ENCODE measurements around the gene PCNT. TPM values are rescaled to one million over a fixed set of nuclear protein-coding genes. Genes with fewer than 3 reads are reported as not detected.
A peak's percentile ranks its signal among the peaks of the same experiment; 100 is the strongest.
"Not testable (repeated sequence)": the region's sequence is repeated elsewhere in the genome, so short reads cannot be mapped to it uniquely, and the experiment has no call there.

The PCNT gene
- total RNA-seq, 1 experiment from 2014 or later = 39.6 TPM

GRCh38 chr21:46461909-46462308, 138.0 kb downstream of the PCNT start:
- WGBS (ENCODE audit: extremely low coverage, insufficient read length, low lambda C conversion rate) = no CpG with 5 or more reads among the region's 5 CpGs
- Histone ChIP-seq H3K79me2 (ENCODE audit: insufficient read depth, low read length) (no peaks in the 10 kb centered on the region; the same call in 1 of the 2 replicates), H2BK20ac (ENCODE audit: low read depth, low read length, poor library complexity, severe bottlenecking) (no peak overlapping the region), H3K23me2 (ENCODE audit: insufficient read length, low read depth, low read length, poor library complexity, severe bottlenecking) (peaks cover 8% of the 10 kb centered on the region), H3K27me3 (ENCODE audit: insufficient read depth, low read length) (no peaks in the 10 kb centered on the region), H2BK5ac (ENCODE audit: insufficient read length, low read length) (no peak overlapping the region), H4K5ac (ENCODE audit: insufficient read length, low read depth, low read length) (no peak overlapping the region), H4K20me1 (ENCODE audit: control insufficient read depth, insufficient read depth, insufficient read length) (no peaks in the 10 kb centered on the region), H3K9ac (ENCODE audit: extremely low read depth, insufficient read length, low read length) (no peak overlapping the region), H4K91ac (ENCODE audit: insufficient read length, low read depth, low read length) (no peak overlapping the region), H3K79me1 (ENCODE audit: insufficient read depth, low read depth, low read length, poor library complexity, severe bottlenecking) (no peaks in the 10 kb centered on the region), H3K4me1 (ENCODE audit: insufficient read depth, low read length) (no peaks in the 10 kb centered on the region), H4K8ac (replicated peaks; ENCODE audit: insufficient read length, low read depth, low read length) (no peak overlapping the region), H3K56ac (ENCODE audit: insufficient read length, low read depth, low read length) (no peak overlapping the region), H2BK12ac (ENCODE audit: insufficient read length, low read depth, low read length) (no peak overlapping the region), H3K4ac (ENCODE audit: low read depth, low read length) (no peak overlapping the region), H2BK15ac (ENCODE audit: low read depth, low read length) (no peak overlapping the region), H3T11ph (ENCODE audit: low read length) (no peak overlapping the region), H2AFZ (ENCODE audit: low read length) (no peak overlapping the region), H3K18ac (ENCODE audit: insufficient read length, low read depth, low read length) (no peak overlapping the region), H3K9me3 (ENCODE audit: control insufficient read depth, low read depth, low read length) (no peaks in the 10 kb centered on the region), H3K4me2 (ENCODE audit: insufficient read depth, insufficient read length, low read length) (no peak overlapping the region), H3K14ac (ENCODE audit: insufficient read depth, low read length) (no peak overlapping the region), H3K23ac (ENCODE audit: insufficient read length, low read depth, low read length) (no peak overlapping the region), H2BK120ac (ENCODE audit: low read depth, low read length, poor library complexity, severe bottlenecking) (no peak overlapping the region), H2AK5ac (ENCODE audit: insufficient read length, low read length) (no peak overlapping the region), H3K27ac (ENCODE audit: insufficient read length, low read depth, low read length) (no peak overlapping the region)
- TF ChIP-seq CTCF (conservative IDR thresholded peaks at IDR 0.05) = no peak
- Mint-ChIP-seq H3K27me3 (ENCODE audit: low read depth) (no peaks in the 10 kb centered on the region), H3K9me3 (no peaks in the 10 kb centered on the region), H3K36me3 (ENCODE audit: insufficient read depth in 1 of 3, low read depth in 3 of 3) (peaks cover 5 to 23% (median 21%) of the 10 kb centered on the region in 3 experiments), H3K4me1 (peaks cover 6 to 9% of the 10 kb centered on the region in 2 experiments), H3K4me3 (no peak overlapping the region), H3K27ac (peak overlapping the region in 2 of 3 experiments; percentile 30 to 42; a peak in 3 of 7 replicates)
- no peak for DNase-seq

GRCh38 chr21:46465153-46465552, 141.2 kb downstream of the PCNT start:
- H2BK15ac ChIP-seq (ENCODE audit: low read depth, low read length); H3K9me3 Mint-ChIP-seq; H2AK5ac ChIP-seq (ENCODE audit: insufficient read length, low read length); DNase-seq; H3K27me3 Mint-ChIP-seq (ENCODE audit: low read depth); H4K5ac ChIP-seq (ENCODE audit: insufficient read length, low read depth, low read length); H2BK20ac ChIP-seq (ENCODE audit: low read depth, low read length, poor library complexity, severe bottlenecking); H3K4me1 ChIP-seq (ENCODE audit: insufficient read depth, low read length); H2AFZ ChIP-seq (ENCODE audit: low read length); H3K4me3 Mint-ChIP-seq; H3K14ac ChIP-seq (ENCODE audit: insufficient read depth, low read length); H3K18ac ChIP-seq (ENCODE audit: insufficient read length, low read depth, low read length); H3K4ac ChIP-seq (ENCODE audit: low read depth, low read length); H3K56ac ChIP-seq (ENCODE audit: insufficient read length, low read depth, low read length); H3K9ac ChIP-seq (ENCODE audit: extremely low read depth, insufficient read length, low read length); H3K23ac ChIP-seq (ENCODE audit: insufficient read length, low read depth, low read length); H3K27me3 ChIP-seq (ENCODE audit: insufficient read depth, low read length); H4K8ac ChIP-seq (replicated peaks; ENCODE audit: insufficient read length, low read depth, low read length); H3K79me1 ChIP-seq (ENCODE audit: insufficient read depth, low read depth, low read length, poor library complexity, severe bottlenecking); H4K20me1 ChIP-seq (ENCODE audit: control insufficient read depth, insufficient read depth, insufficient read length); H3K23me2 ChIP-seq (ENCODE audit: insufficient read length, low read depth, low read length, poor library complexity, severe bottlenecking); H2BK12ac ChIP-seq (ENCODE audit: insufficient read length, low read depth, low read length); H3K27ac ChIP-seq (ENCODE audit: insufficient read length, low read depth, low read length); H3K4me2 ChIP-seq (ENCODE audit: insufficient read depth, insufficient read length, low read length); H3K4me1 Mint-ChIP-seq; H3T11ph ChIP-seq (ENCODE audit: low read length); H3K27ac Mint-ChIP-seq; H2BK120ac ChIP-seq (ENCODE audit: low read depth, low read length, poor library complexity, severe bottlenecking); H3K9me3 ChIP-seq (ENCODE audit: control insufficient read depth, low read depth, low read length); H2BK5ac ChIP-seq (ENCODE audit: insufficient read length, low read length); H4K91ac ChIP-seq (ENCODE audit: insufficient read length, low read depth, low read length); H3K79me2 ChIP-seq (ENCODE audit: insufficient read depth, low read length): not testable (repeated sequence)
- peaks cover 5 to 23% (median 21%) of the 10 kb centered on the region in 3 experiments; a peak in 6 of 7 replicates for H3K36me3 Mint-ChIP-seq (ENCODE audit: insufficient read depth in 1 of 3, low read depth in 3 of 3)
- WGBS (ENCODE audit: extremely low coverage, insufficient read length, low lambda C conversion rate) = no CpG with 5 or more reads among the region's 6 CpGs

Data from H9 (cell line).